Uterus (tissue), 4 donors: ENCODE measurements around the gene ZDHHC14. TPM values are rescaled to one million over a fixed set of nuclear protein-coding genes. Genes with fewer than 3 reads are reported as not detected.

Experiments used
- DNase-seq, 2 donors: peaks; one replicate each; pipeline ENCODE4 v3.0.0-alpha.2; 2019 to 2020
- H3K27ac ChIP-seq, 2 donors: fragments of 200-600 bp; sonication (generic); 1 replicate in 1 of 2; 2 replicates in 1 of 2; pipeline ENCODE4 v1.5.1; 2016 to 2018
- H3K27me3 ChIP-seq, 2 donors: fragments of 200-600 bp; sonication (generic); one replicate each; pipeline ENCODE4 v1.5.1; 2018 to 2019; ENCODE audit warnings: control low read depth in 1 of 2
- H3K36me3 ChIP-seq, 2 donors: fragments of 200-600 bp; sonication (generic); one replicate each; pipeline ENCODE4 v1.5.1; 2019; ENCODE audit warnings: control low read depth in 1 of 2
- H3K4me1 ChIP-seq, 2 donors: fragments of 200-600 bp; sonication (generic); one replicate each; pipeline ENCODE4 v1.5.1; 2018 to 2019; ENCODE audit warnings: control low read depth in 1 of 2
- H3K4me3 ChIP-seq, 2 donors: fragments of 200-600 bp; sonication (generic); 1 replicate in 1 of 2; 2 replicates in 1 of 2; pipeline ENCODE4 v1.5.1; 2018 to 2019; ENCODE audit warnings: mild to moderate bottlenecking in 1 of 2
- H3K9me3 ChIP-seq, 2 donors: fragments of 200-600 bp; sonication (generic); one replicate each; pipeline ENCODE4 v1.5.1; 2019; ENCODE audit warnings: control low read depth in 1 of 2
- CTCF ChIP-seq, 4 experiments: fragments of 200-600 bp in 2 of 4; fragments of 450-650 bp in 2 of 4; sonication (generic) in 2 of 4; IDR thresholded peaks; one replicate each; pipeline ENCODE4 v1.5.1; 2016 to 2019; ENCODE audit warnings: antibody characterized with exemption in 4 of 4, mild to moderate bottlenecking in 2 of 4, moderate library complexity in 1 of 4
- POLR2A ChIP-seq, 2 donors: fragments of 450-650 bp; IDR thresholded peaks; one replicate each; pipeline ENCODE4 v1.6.1; 2016; ENCODE audit warnings: antibody characterized with exemption in 2 of 2, mild to moderate bottlenecking in 1 of 2, moderate library complexity in 1 of 2
- intact Hi-C: fragments of 100-400 bp; cut with DNase I; formaldehyde crosslinking; loops from one replicate; pipeline ENCODE4 v1.15.1; 2023; ENCODE audit warnings: low total_unique reads
- total RNA-seq, 4 donors: library from RNA; depleted of rRNA in 3 of 4; stranded (reverse); fragments of >200 nt in 3 of 4; gene quantifications; one replicate each; pipeline versions ENCODE4 v1.1.0 to v1.2.4, GENCODE V29; 2014 to 2023
- donor health status: DM: yes; HTN: yes; CAD: no.

Gene ZDHHC14
- total RNA-seq, 4 donors from 2014 or later: 5.6 to 28.3 (median 12.9) TPM

- Histone ChIP-seq H3K4me1 (no peaks in the 10 kb centered on the region), H3K36me3 (no peaks in the 10 kb centered on the region), H3K9me3 (no peaks in the 10 kb centered on the region), H3K27me3 (no peaks in the 10 kb centered on the region), H3K4me3 (no peak overlapping the region), H3K27ac (no peak overlapping the region)
- DNase-seq: no peak
- intact Hi-C loops: no loop called here
- TF ChIP-seq CTCF (IDR thresholded peaks at IDR 0.05): no peak
- TF ChIP-seq POLR2A (IDR thresholded peaks at IDR 0.05): no peak
Observed at GRCh38 chr6:157560691-157561413, 179.9 kb downstream of the ZDHHC14 start.

GRCh38 chr6:157561414-157561790, 180.4 kb downstream of the ZDHHC14 start:
- Histone ChIP-seq H3K4me1 (no peaks in the 10 kb centered on the region), H3K27me3 (no peaks in the 10 kb centered on the region), H3K9me3 (no peaks in the 10 kb centered on the region), H3K27ac (no peak overlapping the region), H3K4me3 (no peak overlapping the region), H3K36me3 (no peaks in the 10 kb centered on the region)
- TF ChIP-seq POLR2A (IDR thresholded peaks at IDR 0.05): no peak
- no peak for TF ChIP-seq CTCF (IDR thresholded peaks at IDR 0.05)
- intact Hi-C loops: no loop called here
- no peak for DNase-seq

- Histone ChIP-seq H3K4me1 (no peaks in the 10 kb centered on the region), H3K27me3 (no peaks in the 10 kb centered on the region), H3K4me3 (no peak overlapping the region), H3K9me3 (no peaks in the 10 kb centered on the region), H3K36me3 (no peaks in the 10 kb centered on the region), H3K27ac (no peak overlapping the region)
- no peak for TF ChIP-seq POLR2A (IDR thresholded peaks at IDR 0.05)
- no peak for DNase-seq
- intact Hi-C loops: no loop called here
Observed at GRCh38 chr6:157561929-157562810, 181.2 kb downstream of the ZDHHC14 start.

GRCh38 chr6:157562997-157563396, 182.0 kb downstream of the ZDHHC14 start:
- TF ChIP-seq CTCF (IDR thresholded peaks at IDR 0.05) (no peak), POLR2A (IDR thresholded peaks at IDR 0.05) (no peak)
- H3K27me3 ChIP-seq: no peaks in the 10 kb centered on the region
- H3K27ac ChIP-seq: no peak overlapping the region
- intact Hi-C loops: no loop called here
- H3K36me3 ChIP-seq: no peaks in the 10 kb centered on the region
- DNase-seq: no peak
- H3K4me3 ChIP-seq: no peak overlapping the region
- no peaks in the 10 kb centered on the region for H3K9me3 ChIP-seq
- H3K4me1 ChIP-seq: no peaks in the 10 kb centered on the region

GRCh38 chr6:157563611-157564284, 182.8 kb downstream of the ZDHHC14 start:
- Histone ChIP-seq H3K36me3 (no peaks in the 10 kb centered on the region), H3K27me3 (no peaks in the 10 kb centered on the region), H3K9me3 (no peaks in the 10 kb centered on the region), H3K4me1 (no peaks in the 10 kb centered on the region), H3K4me3 (no peak overlapping the region), H3K27ac (no peak overlapping the region)
- intact Hi-C loops: no loop called here
- TF ChIP-seq POLR2A (IDR thresholded peaks at IDR 0.05) (no peak), CTCF (IDR thresholded peaks at IDR 0.05) (no peak)
- no peak for DNase-seq
